Measurements from ENCODE around the gene PRAMEF13.
"Not testable (repeated sequence)": the region's sequence is repeated elsewhere in the genome, so short reads cannot be mapped to it uniquely, and the experiment has no call there.

GRCh38 chr1:13208712-13209111 lies 7.5 kb upstream of the PRAMEF13 start:
- TF ChIP-seq CTCF (IDR thresholded peaks at IDR 0.05; ENCODE audit: low read depth, low read length); POLR2A (IDR thresholded peaks at IDR 0.05; ENCODE audit: extremely low read depth, insufficient read length); MYC (IDR thresholded peaks at IDR 0.05; ENCODE audit: low read depth, low read length): not testable (repeated sequence)
